Endothelial cell (in vitro differentiated cells): ENCODE measurements around the gene ARIH1. TPM values are rescaled to one million over a fixed set of nuclear protein-coding genes. Genes with fewer than 3 reads are reported as not detected.
A peak's percentile ranks its signal among the peaks of the same experiment; 100 is the strongest.
"Not testable (repeated sequence)": the region's sequence is repeated elsewhere in the genome, so short reads cannot be mapped to it uniquely, and the experiment has no call there.

Experiments
- DNase-seq: peaks from one replicate; pipeline ENCODE4 v3.0.0; 2021; ENCODE audit warnings: low spot score
- H3K27ac Mint-ChIP-seq: one replicate; pipeline ENCODE4 v1.8.0; 2021; ENCODE audit warnings: mixed read lengths, inconsistent platforms; ENCODE audit not compliant: unreplicated experiment
- H3K27me3 Mint-ChIP-seq: one replicate; pipeline ENCODE4 v1.8.0; 2021; ENCODE audit warnings: mild to moderate bottlenecking, moderate library complexity, mixed read lengths, inconsistent platforms; ENCODE audit not compliant: unreplicated experiment
- H3K36me3 Mint-ChIP-seq: one replicate; pipeline ENCODE4 v1.8.0; 2021; ENCODE audit warnings: mild to moderate bottlenecking, low read depth, mixed read lengths, inconsistent platforms; ENCODE audit not compliant: unreplicated experiment
- H3K4me1 Mint-ChIP-seq: one replicate; pipeline ENCODE4 v1.8.0; 2021; ENCODE audit warnings: mild to moderate bottlenecking, mixed read lengths, inconsistent platforms; ENCODE audit not compliant: unreplicated experiment
- H3K4me3 Mint-ChIP-seq: one replicate; pipeline ENCODE4 v1.8.0; 2021; ENCODE audit warnings: mild to moderate bottlenecking, mixed read lengths, inconsistent platforms; ENCODE audit not compliant: unreplicated experiment
- H3K9me3 Mint-ChIP-seq: one replicate; pipeline ENCODE4 v1.8.0; 2021; ENCODE audit warnings: mixed read lengths, inconsistent platforms; ENCODE audit not compliant: unreplicated experiment
- total RNA-seq: library from RNA; stranded (reverse); fragmentation: NEBNext Ultra II Directional; extraction: Animal tissue kit (Norgen Biotek cat#: 25700); gene quantifications from one replicate; pipeline ENCODE4 v1.2.1, GENCODE V29; 2021; ENCODE audit not compliant: unreplicated experiment
- TF ChIP-seq, protein P1 (sequence below): fragments of 200-600 bp; sonication (generic); IDR thresholded peaks from one replicate; pipeline ENCODE4 v1.5.0; 2021; ENCODE audit warnings: antibody characterized with exemption; ENCODE audit not compliant: unreplicated experiment

ARIH1 gene
- total RNA-seq, 1 donor from 2014 or later: 184 TPM

GRCh38 chr15:72599855-72600464 lies 125.8 kb downstream of the ARIH1 start:
- TF ChIP-seq, protein P1, sequence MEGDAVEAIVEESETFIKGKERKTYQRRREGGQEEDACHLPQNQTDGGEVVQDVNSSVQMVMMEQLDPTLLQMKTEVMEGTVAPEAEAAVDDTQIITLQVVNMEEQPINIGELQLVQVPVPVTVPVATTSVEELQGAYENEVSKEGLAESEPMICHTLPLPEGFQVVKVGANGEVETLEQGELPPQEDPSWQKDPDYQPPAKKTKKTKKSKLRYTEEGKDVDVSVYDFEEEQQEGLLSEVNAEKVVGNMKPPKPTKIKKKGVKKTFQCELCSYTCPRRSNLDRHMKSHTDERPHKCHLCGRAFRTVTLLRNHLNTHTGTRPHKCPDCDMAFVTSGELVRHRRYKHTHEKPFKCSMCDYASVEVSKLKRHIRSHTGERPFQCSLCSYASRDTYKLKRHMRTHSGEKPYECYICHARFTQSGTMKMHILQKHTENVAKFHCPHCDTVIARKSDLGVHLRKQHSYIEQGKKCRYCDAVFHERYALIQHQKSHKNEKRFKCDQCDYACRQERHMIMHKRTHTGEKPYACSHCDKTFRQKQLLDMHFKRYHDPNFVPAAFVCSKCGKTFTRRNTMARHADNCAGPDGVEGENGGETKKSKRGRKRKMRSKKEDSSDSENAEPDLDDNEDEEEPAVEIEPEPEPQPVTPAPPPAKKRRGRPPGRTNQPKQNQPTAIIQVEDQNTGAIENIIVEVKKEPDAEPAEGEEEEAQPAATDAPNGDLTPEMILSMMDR: peak; percentile 66
- Mint-ChIP-seq H3K4me3 (no peak overlapping the region), H3K9me3 (no peaks in the 10 kb centered on the region), H3K27ac (no peak overlapping the region), H3K27me3 (peaks cover 2% of the 10 kb centered on the region), H3K36me3 (no peaks in the 10 kb centered on the region), H3K4me1 (peaks cover 2% of the 10 kb centered on the region)
- DNase-seq: peak; percentile 62

- no peak overlapping the region for H3K27ac Mint-ChIP-seq
- H3K27me3 Mint-ChIP-seq: peaks cover 11% of the 10 kb centered on the region
- no peak overlapping the region for H3K4me3 Mint-ChIP-seq
- peaks cover 9% of the 10 kb centered on the region for H3K4me1 Mint-ChIP-seq
- TF ChIP-seq, protein P1: no peak
- H3K36me3 Mint-ChIP-seq: peaks cover 5% of the 10 kb centered on the region
- DNase-seq: peak; percentile 23
- H3K9me3 Mint-ChIP-seq: no peaks in the 10 kb centered on the region
Observed at GRCh38 chr15:72604794-72605193, 130.7 kb downstream of the ARIH1 start.

- H3K27ac Mint-ChIP-seq, H3K4me1 Mint-ChIP-seq: not testable (repeated sequence)
Observed at GRCh38 chr15:72608084-72608483, 134.0 kb downstream of the ARIH1 start.

DNA sequence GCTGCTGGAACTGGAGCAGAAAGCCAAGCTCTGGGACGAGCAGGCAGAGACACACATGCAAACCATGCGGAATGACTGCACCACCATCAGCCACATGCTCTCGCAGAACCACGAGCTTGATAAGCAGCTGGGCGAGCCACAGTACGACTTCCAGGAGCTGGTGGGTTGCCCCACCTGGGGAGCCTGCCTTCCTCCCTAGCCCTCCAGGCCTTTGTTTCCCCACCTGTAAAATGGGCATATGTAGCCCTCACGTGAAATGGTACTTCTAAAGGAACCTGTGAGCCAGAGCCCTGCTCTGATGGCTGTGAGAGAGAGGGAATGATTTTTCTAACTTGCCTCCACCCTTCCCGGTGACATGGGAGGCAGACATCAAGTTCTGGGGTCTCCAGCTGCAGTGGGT lies 135.7 kb downstream of the ARIH1 start:
- TF ChIP-seq, protein P1: no peak
- Mint-ChIP-seq H3K27me3 (peaks cover 8% of the 10 kb centered on the region), H3K4me1 (peaks cover 7% of the 10 kb centered on the region), H3K4me3 (peak overlapping the region; percentile 57), H3K9me3 (no peaks in the 10 kb centered on the region), H3K36me3 (peaks cover 5% of the 10 kb centered on the region), H3K27ac (no peak overlapping the region)
- no peak for DNase-seq

More at GRCh38 chr15:72608084-72608483, 134.0 kb downstream of the ARIH1 start:
- H3K36me3 Mint-ChIP-seq, DNase-seq, H3K9me3 Mint-ChIP-seq, H3K4me3 Mint-ChIP-seq: not testable (repeated sequence)
- peaks cover 11% of the 10 kb centered on the region for H3K27me3 Mint-ChIP-seq

GRCh38 chr15:72612324-72612723 lies 138.2 kb downstream of the ARIH1 start:
- not testable (repeated sequence) for H3K9me3 Mint-ChIP-seq, H3K27ac Mint-ChIP-seq, H3K27me3 Mint-ChIP-seq, H3K36me3 Mint-ChIP-seq, H3K4me3 Mint-ChIP-seq, DNase-seq
- peaks cover 17% of the 10 kb centered on the region for H3K4me1 Mint-ChIP-seq

DNA sequence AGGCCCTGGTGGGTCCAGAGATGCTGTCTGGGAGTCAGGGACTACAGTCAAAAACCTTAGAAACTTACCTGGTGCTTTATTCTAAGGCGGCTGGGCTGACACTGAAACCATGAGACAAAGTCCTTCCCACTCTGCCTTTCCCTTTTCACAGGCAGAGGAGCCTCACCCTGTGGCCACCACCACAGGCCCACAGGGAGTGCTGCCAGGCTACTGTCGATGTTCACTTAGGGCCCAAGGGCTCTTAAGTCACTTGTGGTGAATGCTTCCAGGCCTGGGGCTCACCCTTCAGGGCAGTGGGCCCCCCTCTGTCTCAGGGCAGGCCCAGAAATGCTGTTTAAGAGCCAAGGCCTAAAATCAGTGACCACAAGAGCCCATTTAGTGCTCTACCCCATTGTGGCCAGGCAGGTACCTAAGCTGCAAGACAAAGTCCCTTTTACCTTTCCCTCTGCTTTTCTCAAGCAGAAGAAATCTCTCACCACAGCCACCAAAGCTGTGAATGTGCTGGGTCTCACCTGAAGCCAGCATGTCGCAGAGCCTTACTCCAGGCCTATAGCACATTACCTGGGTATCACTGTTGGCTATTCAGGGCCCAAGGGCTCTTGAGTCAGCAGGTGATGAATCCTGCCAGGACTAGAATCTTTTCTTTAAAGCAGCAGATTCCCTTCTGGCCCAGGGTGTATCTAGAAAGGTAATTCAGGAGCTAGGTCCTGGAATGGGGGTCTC lies 140.8 kb downstream of the ARIH1 start:
- TF ChIP-seq, protein P1: no peak
- H3K27ac Mint-ChIP-seq: no peak overlapping the region

DNA sequence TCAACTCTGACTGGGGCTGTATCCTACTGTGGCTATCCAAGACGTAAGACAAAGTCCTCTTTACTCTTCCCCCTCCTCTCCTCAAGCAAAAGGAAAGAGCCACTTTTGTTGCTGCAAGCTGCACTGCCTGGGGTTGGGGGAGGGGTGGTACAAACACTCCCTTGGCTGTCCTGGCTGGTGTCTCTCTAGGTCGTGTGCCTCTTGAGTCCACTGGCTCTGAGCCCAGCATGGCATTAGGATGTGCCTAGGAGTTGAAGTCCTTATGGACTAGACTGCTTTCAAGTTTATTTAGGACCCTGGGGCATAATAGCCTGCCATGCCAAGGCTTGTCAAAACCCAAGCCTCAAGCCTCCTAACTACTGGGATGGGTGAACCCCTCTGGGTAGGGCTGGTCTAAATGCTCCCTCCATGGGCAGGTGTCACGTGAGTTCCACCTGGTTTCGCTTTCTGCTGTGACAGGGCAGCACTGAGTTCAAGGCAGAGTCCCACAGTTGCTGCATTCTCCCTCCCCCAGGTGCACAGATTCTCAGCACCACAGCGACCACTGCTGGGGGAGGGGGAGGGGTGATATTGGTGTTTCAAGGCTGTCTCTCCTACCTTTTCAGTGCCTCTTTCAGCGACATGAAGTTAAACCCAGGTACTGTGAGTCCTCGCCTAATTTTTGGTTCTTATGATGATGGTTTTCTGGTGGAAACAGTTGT lies 141.6 kb downstream of the ARIH1 start:
- not testable (repeated sequence) for H3K4me3 Mint-ChIP-seq, H3K9me3 Mint-ChIP-seq, H3K27ac Mint-ChIP-seq, DNase-seq, H3K36me3 Mint-ChIP-seq, H3K27me3 Mint-ChIP-seq
- H3K4me1 Mint-ChIP-seq: peaks cover 10% of the 10 kb centered on the region

More for the DNA sequence above, 140.8 kb downstream of the ARIH1 start:
- Mint-ChIP-seq H3K4me3 (no peak overlapping the region), H3K9me3 (no peaks in the 10 kb centered on the region), H3K4me1 (peaks cover 10% of the 10 kb centered on the region), H3K36me3 (no peaks in the 10 kb centered on the region), H3K27me3 (no peaks in the 10 kb centered on the region)
- DNase-seq: no peak
